GM04504 (cell line): ENCODE measurements around the gene ATP1B2.
"Not testable (repeated sequence)": the region's sequence is repeated elsewhere in the genome, so short reads cannot be mapped to it uniquely, and the experiment has no call there.

Source experiments
- DNase-seq: peaks from one replicate; pipeline ENCODE4 v3.0.0-alpha.2; 2012; ENCODE audit warnings: low read depth

Gene ATP1B2

GRCh38 chr17:7636163-7636562 is 14.6 kb upstream of the ATP1B2 start:
- no peak for DNase-seq

GRCh38 chr17:7640783-7641182 is 9.9 kb upstream of the ATP1B2 start:
- no peak for DNase-seq

GRCh38 chr17:7641635-7642034 is 9.1 kb upstream of the ATP1B2 start:
- DNase-seq = not testable (repeated sequence)

- DNase-seq = no peak
Observed at GRCh38 chr17:7644775-7645174, 6.0 kb upstream of the ATP1B2 start.

GRCh38 chr17:7646457-7646856 is 4.3 kb upstream of the ATP1B2 start:
- no peak for DNase-seq

- no peak for DNase-seq
Observed at GRCh38 chr17:7647018-7647417, 3.7 kb upstream of the ATP1B2 start.

GRCh38 chr17:7651097-7651664 is 455 bp downstream of the ATP1B2 start:
- DNase-seq = no peak

GRCh38 chr17:7651665-7652387 is 1.1 kb downstream of the ATP1B2 start:
- no peak for DNase-seq

GRCh38 chr17:7652388-7653356 is 1.9 kb downstream of the ATP1B2 start:
- no peak for DNase-seq

GRCh38 chr17:7654832-7655540 is 4.3 kb downstream of the ATP1B2 start:
- no peak for DNase-seq

GRCh38 chr17:7655541-7655840 is 4.8 kb downstream of the ATP1B2 start:
- no peak for DNase-seq

- DNase-seq = no peak
Observed at GRCh38 chr17:7656958-7657609, 6.4 kb downstream of the ATP1B2 start.

GRCh38 chr17:7667656-7668406 is 17.1 kb downstream of the ATP1B2 start:
- DNase-seq = no peak

GRCh38 chr17:7668482-7668881 is 17.8 kb downstream of the ATP1B2 start:
- DNase-seq = no peak

GRCh38 chr17:7673239-7673638 is 22.5 kb downstream of the ATP1B2 start:
- DNase-seq = no peak

- DNase-seq = no peak
Observed at GRCh38 chr17:7674934-7675333, 24.2 kb downstream of the ATP1B2 start.

- DNase-seq = no peak
Observed at GRCh38 chr17:7676533-7676932, 25.8 kb downstream of the ATP1B2 start.

GRCh38 chr17:7677388-7678067 is 26.8 kb downstream of the ATP1B2 start:
- no peak for DNase-seq

- no peak for DNase-seq
Observed at GRCh38 chr17:7684851-7685532, 34.3 kb downstream of the ATP1B2 start.
